ENCODE measurements around the gene TOR1B. TPM values are rescaled to one million over a fixed set of nuclear protein-coding genes. Genes with fewer than 3 reads are reported as not detected.

Gene TOR1B
- total RNA-seq, 1 experiment from 2014 or later = 45.5 TPM

GRCh38 chr9:129814432-129815223 lies 11.6 kb downstream of the TOR1B start:
- DNase-seq (ENCODE audit: low spot score) = no peak

DNA sequence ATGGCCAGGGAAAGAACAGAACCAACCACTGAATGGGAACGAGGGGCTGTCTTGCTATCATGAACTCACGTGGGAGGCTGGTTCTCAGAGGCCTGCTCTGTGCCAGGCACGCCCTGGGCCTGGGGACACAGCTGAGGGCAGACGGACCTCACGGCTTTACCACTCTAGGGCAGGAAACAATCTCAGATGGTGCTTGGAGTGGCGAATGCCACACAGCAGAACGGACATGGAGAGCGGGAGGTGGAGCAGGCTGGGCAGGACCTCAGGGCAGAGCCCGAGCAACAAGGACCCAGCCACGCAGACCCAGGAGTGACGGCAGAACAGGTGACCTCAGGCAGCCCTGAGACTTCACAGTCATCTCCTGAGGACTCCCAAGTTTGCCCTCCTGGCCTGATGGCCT lies 12.3 kb downstream of the TOR1B start:
- DNase-seq (ENCODE audit: low spot score) = no peak

DNA sequence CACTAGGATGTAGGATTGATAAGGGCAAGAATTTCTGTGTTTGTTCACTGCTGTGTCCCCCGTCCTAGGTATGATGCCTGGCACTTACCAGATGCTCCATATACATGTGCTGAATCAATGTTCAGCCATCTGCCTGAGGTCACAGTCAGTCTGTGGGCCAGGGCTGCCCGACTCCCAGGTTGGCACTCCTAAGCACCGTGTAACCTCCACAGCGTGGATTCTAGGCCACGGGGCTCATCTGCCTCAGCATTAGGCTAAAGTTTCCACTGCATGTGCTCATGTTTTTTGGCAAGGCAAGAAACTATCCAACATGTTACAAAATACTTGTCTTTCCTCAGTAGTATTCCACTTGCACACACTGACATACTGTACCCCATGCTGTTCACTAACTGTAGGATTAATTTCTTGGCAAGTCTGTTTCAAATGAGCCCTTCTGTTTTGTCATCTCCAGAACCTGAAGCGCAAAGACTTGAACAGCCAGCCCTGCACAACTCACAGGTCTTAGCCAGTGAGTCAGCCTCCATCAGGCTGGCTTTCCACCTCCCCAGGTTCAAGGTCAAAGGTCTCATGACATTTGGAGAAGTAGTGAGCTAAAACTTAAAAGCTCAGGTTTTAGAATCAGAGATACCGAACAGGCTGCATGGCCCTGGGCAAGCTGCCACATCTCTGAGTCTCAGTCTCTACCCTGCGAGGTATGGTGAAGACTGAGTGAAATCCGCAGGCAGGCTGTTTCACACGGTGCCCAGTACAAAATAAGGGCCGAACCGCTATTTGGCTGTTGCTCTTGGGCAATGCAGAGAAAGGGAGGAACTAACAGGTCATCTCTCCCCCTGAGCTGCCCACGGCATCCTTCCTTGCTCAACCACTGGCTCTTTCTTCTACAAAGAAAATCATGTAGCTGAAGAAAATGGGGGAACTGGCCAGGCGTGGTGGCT lies 13.8 kb downstream of the TOR1B start:
- no peak for DNase-seq (ENCODE audit: low spot score)

DNA sequence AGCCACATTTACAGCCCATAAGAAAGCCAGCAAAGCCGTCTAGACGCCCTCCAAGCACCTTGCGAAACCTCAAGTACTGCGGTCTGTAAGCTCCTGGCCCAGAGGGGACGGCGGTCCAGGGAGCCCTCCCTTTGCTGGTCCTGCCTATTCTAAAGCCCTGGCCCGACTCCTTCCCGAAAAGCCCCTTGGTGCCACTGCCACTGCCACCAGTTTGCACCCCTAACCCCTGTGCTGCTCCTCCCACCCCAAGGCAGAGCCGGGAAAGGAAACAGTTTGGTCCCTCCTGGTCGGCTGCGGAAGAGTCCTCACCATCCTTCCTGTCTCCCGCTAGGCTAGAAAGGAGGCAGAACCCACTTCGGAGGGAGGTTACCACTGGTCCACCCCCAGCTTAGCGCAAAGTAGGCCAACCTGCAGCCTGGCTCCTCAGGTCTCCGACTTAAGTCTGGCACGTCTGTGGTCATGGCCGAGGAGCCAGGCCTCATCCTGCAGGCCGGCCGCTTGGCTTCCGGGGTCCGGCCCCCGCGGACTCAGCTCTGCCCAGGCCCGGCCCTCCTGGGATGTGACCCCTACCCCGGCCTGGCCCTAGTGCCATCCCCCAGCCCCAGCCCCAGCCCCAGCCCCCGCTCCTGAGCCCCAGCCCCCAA lies 20.0 kb downstream of the TOR1B start:
- DNase-seq (ENCODE audit: low spot score) = no peak

GRCh38 chr9:129823542-129823934 lies 20.6 kb downstream of the TOR1B start:
- no peak for DNase-seq (ENCODE audit: low spot score)

DNA sequence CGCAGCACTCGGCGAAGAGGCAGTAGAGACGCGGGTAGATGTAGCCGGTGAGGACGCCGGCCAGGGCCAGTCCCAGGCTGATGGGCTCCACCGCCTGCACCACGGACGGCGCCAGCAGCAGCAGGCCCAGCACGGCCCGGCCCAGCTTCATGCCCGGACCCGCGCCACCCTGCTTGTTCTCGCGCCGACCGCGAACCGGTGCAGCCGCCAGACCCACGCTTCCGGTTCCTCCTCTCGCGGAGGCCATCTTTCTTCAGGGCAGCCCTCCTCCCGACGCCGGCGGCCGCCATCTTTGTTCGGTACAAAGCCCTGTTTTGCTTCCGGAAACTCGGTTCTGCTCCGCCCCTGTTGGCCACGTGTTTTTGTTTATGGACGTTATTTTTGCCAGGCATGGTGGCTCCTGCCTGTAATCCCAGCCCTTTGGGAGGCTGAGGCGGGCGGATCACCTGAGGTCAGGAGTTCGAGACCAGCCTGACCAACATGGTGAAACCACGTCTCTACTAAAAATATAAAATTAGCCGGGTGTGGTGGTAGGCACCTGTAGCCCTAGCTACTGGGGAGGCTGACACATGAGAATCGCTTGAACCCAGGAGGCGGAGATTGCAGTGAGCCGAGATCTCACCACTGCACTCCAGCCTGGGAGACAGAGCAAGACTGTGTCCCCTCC lies 21.1 kb downstream of the TOR1B start, which contains the start of gene TOR1A:
TOR1A (minus strand) TSS at position 202 of the 667 bp plus-strand sequence; CDS start at position 151, 51 bp downstream.
- peak; percentile 91 for DNase-seq (ENCODE audit: low spot score)

DNA sequence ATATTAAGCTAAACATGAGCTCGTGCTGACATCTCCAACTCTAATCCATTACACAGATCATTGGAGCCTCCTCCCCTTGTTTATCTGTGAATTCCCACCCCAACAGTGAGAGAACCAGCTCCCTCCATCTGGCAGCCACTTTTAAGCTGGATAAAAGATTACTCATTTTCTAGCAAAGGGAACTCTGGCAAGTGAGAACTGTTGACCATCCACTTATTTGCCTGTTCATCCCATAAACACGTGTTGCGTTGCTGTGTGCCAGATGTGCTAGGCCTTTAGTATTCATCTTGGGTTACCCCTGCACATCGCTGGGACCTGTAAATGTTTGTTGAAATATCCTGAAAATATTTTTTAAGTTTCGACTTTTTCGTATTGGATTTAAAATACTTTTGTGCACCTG lies 23.4 kb downstream of the TOR1B start:
- DNase-seq (ENCODE audit: low spot score) = no peak

- DNase-seq (ENCODE audit: low spot score) = no peak
Observed at GRCh38 chr9:129826759-129827158, 23.8 kb downstream of the TOR1B start.

DNA sequence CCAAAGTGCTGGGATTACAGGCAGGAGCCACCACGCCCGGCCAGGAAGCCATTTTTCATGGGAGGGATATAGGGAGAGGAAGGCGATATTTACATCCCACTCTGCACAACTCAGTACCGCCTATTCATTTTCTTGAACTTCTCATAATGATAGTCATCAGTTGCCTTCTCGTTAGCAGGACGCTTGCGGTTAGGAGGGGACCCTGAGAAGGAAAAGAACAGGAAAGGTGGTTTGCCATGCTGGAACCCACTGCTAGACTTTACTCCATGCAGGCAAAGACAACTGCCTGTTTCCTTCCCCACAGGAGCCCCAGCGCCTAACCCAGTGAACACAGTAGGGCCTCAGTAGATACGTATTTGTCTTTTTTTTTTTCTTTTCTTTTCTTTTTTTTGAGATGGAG lies 25.1 kb downstream of the TOR1B start:
- no peak for DNase-seq (ENCODE audit: low spot score)

DNA sequence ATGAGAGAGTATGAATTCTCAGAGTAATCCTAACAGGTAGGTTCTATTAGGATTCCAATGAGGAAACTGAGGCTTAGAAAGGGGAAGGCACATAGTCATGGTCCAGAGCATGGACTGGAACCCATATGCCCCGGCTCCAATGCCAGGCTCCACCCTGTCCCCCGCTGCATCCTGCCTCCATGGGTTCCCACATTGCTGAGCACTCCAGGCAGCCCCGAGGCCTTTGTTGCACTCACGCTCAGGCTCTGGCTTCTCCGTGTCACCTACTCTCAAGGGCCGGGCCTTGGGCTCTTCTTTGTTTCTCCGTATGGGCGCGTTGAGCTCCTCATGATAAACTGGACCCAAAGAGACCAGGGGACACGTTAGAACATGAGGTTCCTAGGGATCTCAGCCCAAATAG lies 26.0 kb downstream of the TOR1B start:
- no peak for DNase-seq (ENCODE audit: low spot score)

GRCh38 chr9:129832982-129833381 lies 30.0 kb downstream of the TOR1B start:
- no peak for DNase-seq (ENCODE audit: low spot score)

DNA sequence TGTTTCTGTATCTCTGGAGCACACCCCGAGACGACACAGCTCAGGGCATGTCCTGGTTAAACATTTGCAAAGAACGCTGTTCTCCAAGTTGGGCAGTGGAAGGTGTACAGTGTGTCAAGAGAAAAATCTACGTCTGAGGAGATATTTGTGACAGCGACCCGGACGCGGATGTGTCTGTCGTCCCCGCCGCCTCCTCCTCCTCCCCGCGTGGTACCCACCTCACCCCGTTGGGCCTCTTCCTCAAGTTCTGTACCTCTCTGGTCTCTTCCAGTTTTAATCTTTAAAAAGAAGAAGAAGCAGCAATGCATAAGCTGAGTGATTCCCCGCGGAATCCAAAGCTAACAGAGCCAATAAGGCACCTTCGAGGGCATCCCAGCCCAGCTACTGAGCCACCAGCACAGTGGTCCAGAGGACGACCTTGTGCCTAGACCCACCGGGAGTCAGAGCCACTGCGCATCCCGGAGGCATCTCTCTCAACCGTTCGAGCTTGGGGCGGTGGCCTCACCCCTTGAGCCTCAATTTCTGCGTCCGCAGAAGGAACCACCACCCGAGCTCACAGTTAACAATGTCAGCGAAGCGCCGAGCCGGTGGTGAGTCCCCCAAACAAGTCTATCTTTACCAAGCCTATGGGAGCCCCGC lies 31.6 kb downstream of the TOR1B start:
- no peak for DNase-seq (ENCODE audit: low spot score)

- peak; percentile 93 for DNase-seq (ENCODE audit: low spot score)
Observed at GRCh38 chr9:129835128-129835859, 32.3 kb downstream of the TOR1B start, which contains the start of the genes C9orf78 and USP20. C9orf78 (minus strand) TSS chr9:129835275; CDS start chr9:129835221, 54 bp downstream. USP20 (plus strand) TSS chr9:129835458; CDS start chr9:129852556, 17,098 bp downstream.

- no peak for DNase-seq (ENCODE audit: low spot score)
Observed at GRCh38 chr9:129835860-129836223, 32.9 kb downstream of the TOR1B start.

GRCh38 chr9:129836311-129837007 lies 33.5 kb downstream of the TOR1B start:
- no peak for DNase-seq (ENCODE audit: low spot score)

DNA sequence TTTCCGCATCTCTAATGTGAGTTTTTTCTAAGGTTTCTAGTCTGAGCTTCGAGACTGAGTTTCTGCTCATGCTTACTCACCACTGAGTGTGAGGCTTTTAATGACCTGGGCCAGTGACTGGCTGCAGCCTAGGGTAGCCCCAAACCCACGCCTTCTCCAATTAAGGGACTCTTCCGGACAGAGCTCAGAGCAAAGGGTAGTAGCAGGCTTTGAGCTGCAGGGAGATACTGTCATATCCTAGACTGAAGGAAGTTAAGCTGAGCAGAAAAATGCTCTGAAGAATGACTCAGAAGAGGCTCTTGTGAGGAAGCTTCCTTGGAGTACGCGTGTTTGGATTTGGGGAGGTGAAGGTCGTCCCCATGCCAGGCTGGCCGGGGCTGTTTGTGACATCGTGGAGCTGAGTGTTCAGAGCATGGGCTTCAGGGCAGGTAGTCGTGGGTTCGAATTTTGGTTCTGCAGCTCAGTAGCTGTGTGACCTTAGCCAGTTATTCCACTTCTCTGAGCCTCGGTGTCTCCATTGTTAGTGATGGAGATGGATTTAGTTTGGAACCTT lies 35.8 kb downstream of the TOR1B start:
- no peak for DNase-seq (ENCODE audit: low spot score)

DNA sequence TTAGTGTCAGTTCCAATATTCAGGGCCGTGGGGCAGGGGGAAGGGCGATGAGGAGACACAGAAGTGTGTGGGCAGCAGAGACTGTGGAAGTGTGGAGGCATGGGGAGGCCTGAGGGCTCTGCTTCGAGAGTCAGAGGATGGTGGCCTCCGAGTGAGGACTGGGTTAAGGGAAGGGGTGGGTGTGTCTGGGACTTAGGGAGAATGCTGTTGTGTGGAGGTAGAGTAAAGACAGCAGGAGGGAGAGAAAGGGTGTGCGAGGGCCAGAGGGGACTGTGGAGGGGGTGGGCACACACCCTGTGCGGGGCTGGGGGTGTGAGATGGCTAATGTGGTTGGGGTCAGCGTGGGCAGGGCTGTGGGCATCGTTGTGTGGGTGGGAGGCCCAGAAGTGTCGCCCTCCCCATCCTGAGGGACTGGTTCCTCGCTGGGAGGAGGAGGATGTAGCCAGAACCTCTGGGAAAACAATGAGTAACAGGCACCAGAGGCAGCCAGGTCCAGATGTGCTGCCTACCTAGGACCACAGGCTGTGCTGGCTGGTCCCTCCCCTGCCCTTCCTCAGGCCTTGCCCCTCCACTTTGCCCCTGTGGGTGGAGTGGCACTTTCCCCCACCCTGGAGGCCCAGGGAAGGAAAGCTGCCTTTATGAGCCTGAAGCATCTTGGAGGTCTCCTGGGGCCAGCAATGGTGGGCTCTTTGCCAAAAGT lies 36.5 kb downstream of the TOR1B start:
- no peak for DNase-seq (ENCODE audit: low spot score)

DNA sequence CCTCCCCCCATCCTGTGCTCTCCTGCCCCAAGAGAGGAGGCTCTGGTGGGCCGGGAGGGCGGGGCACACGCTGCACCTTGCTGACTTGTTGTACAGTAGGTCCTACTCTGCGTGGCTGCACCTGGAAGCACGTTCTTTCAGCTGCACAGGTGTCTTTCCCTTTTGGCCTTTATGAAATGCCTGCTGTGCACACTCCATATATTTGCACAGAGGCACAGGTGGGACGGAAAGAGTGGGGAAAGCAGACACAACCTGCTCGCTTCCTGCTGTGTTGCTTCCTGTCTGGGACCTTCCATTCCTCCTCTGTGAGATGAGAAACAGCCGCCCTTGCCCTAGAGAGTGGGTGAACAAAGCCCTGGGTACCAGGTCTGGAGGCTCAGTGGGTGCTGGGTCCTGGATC lies 37.0 kb downstream of the TOR1B start:
- no peak for DNase-seq (ENCODE audit: low spot score)

DNA sequence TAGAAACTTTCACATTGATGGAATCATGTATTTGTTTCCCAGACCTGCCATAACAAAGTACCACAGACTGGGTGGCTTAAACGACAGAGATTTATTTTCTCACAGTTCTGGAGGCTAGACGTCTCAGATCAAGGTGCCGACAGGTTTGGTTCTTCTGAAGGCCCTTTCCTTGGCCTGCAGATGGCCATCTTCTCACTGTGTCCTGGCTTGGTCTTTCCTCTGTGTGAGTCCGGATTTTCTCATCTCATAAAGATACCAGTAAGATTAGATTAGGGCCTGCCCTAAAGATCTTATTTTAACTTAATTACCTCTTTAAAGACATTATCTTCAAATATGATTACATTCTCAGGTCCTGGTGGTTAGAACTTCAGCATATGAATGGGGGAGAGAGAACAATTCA lies 38.1 kb downstream of the TOR1B start:
- no peak for DNase-seq (ENCODE audit: low spot score)
